Adrenal gland (tissue), 12 donors: ENCODE results near the gene EHD4. TPM values are rescaled to one million over a fixed set of nuclear protein-coding genes. Genes with fewer than 3 reads are reported as not detected.

Source experiments
- DNase-seq, 7 donors: peaks; one replicate each; pipeline ENCODE4 v3.0.0-alpha.2; 2019 to 2020
- H3K27ac ChIP-seq, 5 donors: fragments of 200-600 bp; sonication (generic) in 4 of 5; 1 replicate in 3 of 5; 2 replicates in 2 of 5; pipeline versions ENCODE4 v1.5.1 to v1.8.0; 2016 to 2020; ENCODE audit warnings: mild to moderate bottlenecking in 1 of 5
- H3K27me3 ChIP-seq: fragments of 200-600 bp; 2 replicates; pipeline ENCODE4 v1.8.0; 2021
- H3K36me3 ChIP-seq, 2 donors: fragments of 200-600 bp; replicated peaks in 1 of 2; 1 replicate in 1 of 2; 2 replicates in 1 of 2; pipeline versions ENCODE4 v1.5.1 to v1.8.0; 2018 to 2022
- H3K4me1 ChIP-seq, 2 donors: fragments of 200-600 bp; replicated peaks in 1 of 2; 1 replicate in 1 of 2; 2 replicates in 1 of 2; pipeline versions ENCODE4 v1.5.1 to v1.8.0; 2018 to 2021
- H3K4me3 ChIP-seq, 4 donors: fragments of 200-600 bp; sonication (generic) in 3 of 4; one replicate each; pipeline ENCODE4 v1.5.1; 2016 to 2018
- H3K9me3 ChIP-seq, 3 donors: fragments of 200-600 bp; sonication (generic) in 1 of 3; replicated peaks in 1 of 3; 1 replicate in 2 of 3; 2 replicates in 1 of 3; pipeline versions ENCODE4 v1.5.1 to v1.8.0; 2016 to 2021
- CTCF ChIP-seq, 6 experiments: fragments of 450-650 bp in 4 of 6; fragments of 200-600 bp in 2 of 6; sonication (generic) in 1 of 6; IDR thresholded peaks; 1 replicate in 5 of 6; 2 replicates in 1 of 6; pipeline versions ENCODE4 v1.5.1 to v1.8.0; 2016 to 2021; ENCODE audit warnings: antibody characterized with exemption in 6 of 6, mild to moderate bottlenecking in 2 of 6, moderate library complexity in 1 of 6
- POLR2A ChIP-seq, 2 donors: fragments of 450-650 bp; IDR thresholded peaks; one replicate each; pipeline ENCODE4 v1.6.1; 2017; ENCODE audit warnings: antibody characterized with exemption in 2 of 2, mild to moderate bottlenecking in 2 of 2, moderate library complexity in 1 of 2
- WGBS, 4 donors: extraction: QIAGEN DNeasy Blood & Tissue Kit in 2 of 4; methylation state at CpG; one replicate each; pipeline versions ENCODE4 v1.1.5 to v1.1.7; 2013 to 2017; 5-methylcytosine and 5-hydroxymethylcytosine counted together
- intact Hi-C, 2 donors: fragments of 100-400 bp; cut with DNase I; formaldehyde crosslinking; loops; one replicate each; pipeline versions ENCODE4 v1.14.1 to v1.15.0; 2022 to 2023
- polyA plus RNA-seq, 3 donors: library from polyadenylated mRNA; stranded (reverse); fragments of 200-250 nt in 2 of 3; fragments of 350-450 nt in 1 of 3; fragmentation: Illumina TruSeq in 1 of 3; extraction: RNeasy Lipid Tissue Mini Kit (QIAGEN cat#74804) in 1 of 3; gene quantifications; one replicate each; pipeline ENCODE4 v1.2.3, GENCODE V29; 2013 to 2014
- total RNA-seq, 9 donors: library from RNA; depleted of rRNA in 4 of 9; stranded (reverse); fragments of >200 nt in 4 of 9; fragments of 120-200 nt in 1 of 9; fragmentation: NEBNext Ultra II Directional in 1 of 9; extraction: Animal tissue kit (Norgen Biotek cat#: 25700) in 1 of 9; gene quantifications; one replicate each; pipeline versions ENCODE4 v1.1.0 to v1.2.4, GENCODE V29; 2013 to 2023
- donor health status: healthy with polysubstance abuse.
- donor health status: Bipolar disorder and iron deficiency.
- donor health status: DM: yes; HTN: yes; CAD: no.
- donor health status: DM: no; HTN: no; CAD: no.
- donor health status: DM: no; HTN: no; CAD: no.
- donor health status: DM: yes; HTN: yes; CAD: no.

The EHD4 gene
- total and polyA plus RNA-seq, 12 donors, result 2.0 to 17.0 (median 11.5) TPM

- no peaks in the 10 kb centered on the region for H3K9me3 ChIP-seq
- H3K4me1 ChIP-seq, result no peaks in the 10 kb centered on the region
- no peak overlapping the region for H3K4me3 ChIP-seq
- H3K27me3 ChIP-seq, result no peaks in the 10 kb centered on the region
- 79 to 82% (median 80%) methylated on average over 9 to 11 of the region's 11 CpGs for WGBS, 4 donors
- intact Hi-C loops, result no loop called here
- TF ChIP-seq CTCF (IDR thresholded peaks at IDR 0.05), result no peak
- no peak for TF ChIP-seq POLR2A (IDR thresholded peaks at IDR 0.05)
- no peak for DNase-seq
- no peak overlapping the region for H3K27ac ChIP-seq
- no peaks in the 10 kb centered on the region for H3K36me3 ChIP-seq
These were observed 21.3 kb upstream of the EHD4 start for GRCh38 chr15:41993472-41994170.

DNA sequence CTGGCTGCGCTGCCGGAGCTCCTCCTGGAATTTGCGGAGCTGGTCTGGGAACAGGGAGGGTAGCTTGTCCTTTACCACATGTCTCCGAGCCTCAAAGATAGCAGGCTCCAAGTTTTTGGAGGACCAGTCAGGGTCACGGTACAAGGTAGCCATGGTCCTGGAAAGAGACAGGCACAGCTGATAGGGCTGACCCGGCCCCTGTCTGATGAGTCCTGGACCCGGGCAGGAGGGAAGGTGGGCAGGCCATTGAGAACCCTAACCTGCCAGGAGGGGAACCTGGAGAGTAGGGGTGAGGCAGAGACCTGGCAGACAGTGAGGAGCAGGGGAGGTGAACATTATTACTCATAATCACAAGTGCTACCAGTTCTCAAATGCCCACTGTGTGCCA lies 20.4 kb upstream of the EHD4 start:
- intact Hi-C loops, result no loop called here

GRCh38 chr15:41992151-41992802 lies 19.9 kb upstream of the EHD4 start:
- DNase-seq, result no peak
- WGBS, 4 donors, result 81 to 94% (median 91%) methylated on average over 15 to 18 of the region's 18 CpGs
- intact Hi-C loops, result no loop called here

More for the DNA sequence above, 20.4 kb upstream of the EHD4 start:
- TF ChIP-seq POLR2A (IDR thresholded peaks at IDR 0.05) (no peak), CTCF (IDR thresholded peaks at IDR 0.05) (no peak)
- DNase-seq, result no peak
- H3K27me3 ChIP-seq, result no peaks in the 10 kb centered on the region
- 83 to 93% (median 84%) methylated on average over 7 of the region's 7 CpGs; no CpG with 5 or more reads in 1 of the 4 donors for WGBS, 4 donors
- H3K27ac ChIP-seq, result no peak overlapping the region
- no peaks in the 10 kb centered on the region for H3K36me3 ChIP-seq
- no peaks in the 10 kb centered on the region for H3K4me1 ChIP-seq
- no peaks in the 10 kb centered on the region for H3K9me3 ChIP-seq
- no peak overlapping the region for H3K4me3 ChIP-seq

More at GRCh38 chr15:41992151-41992802, 19.9 kb upstream of the EHD4 start:
- Histone ChIP-seq H3K27me3 (no peaks in the 10 kb centered on the region), H3K4me1 (no peaks in the 10 kb centered on the region), H3K27ac (no peak overlapping the region), H3K4me3 (no peak overlapping the region), H3K9me3 (no peaks in the 10 kb centered on the region), H3K36me3 (no peaks in the 10 kb centered on the region)
- no peak for TF ChIP-seq POLR2A (IDR thresholded peaks at IDR 0.05)
- no peak for TF ChIP-seq CTCF (IDR thresholded peaks at IDR 0.05)
